ENCODE data around the gene JPH3.
"Not testable (repeated sequence)": the region's sequence is repeated elsewhere in the genome, so short reads cannot be mapped to it uniquely, and the experiment has no call there.

JPH3 gene

GRCh38 chr16:87654826-87655225 lies 52.5 kb downstream of the JPH3 start:
- no peak for DNase-seq (ENCODE audit: low spot score)

GRCh38 chr16:87656328-87656727 lies 54.0 kb downstream of the JPH3 start:
- no peak for DNase-seq (ENCODE audit: low spot score)

- no peak for DNase-seq (ENCODE audit: low spot score)
These were observed 55.4 kb downstream of the JPH3 start for GRCh38 chr16:87657621-87658192.

GRCh38 chr16:87658564-87659225 lies 56.4 kb downstream of the JPH3 start:
- no peak for DNase-seq (ENCODE audit: low spot score)

- no peak for DNase-seq (ENCODE audit: low spot score)
These were observed 59.3 kb downstream of the JPH3 start for GRCh38 chr16:87661561-87661960.

- DNase-seq (ENCODE audit: low spot score), result no peak
These were observed 60.2 kb downstream of the JPH3 start for GRCh38 chr16:87662254-87663204.

GRCh38 chr16:87664792-87665191 lies 62.5 kb downstream of the JPH3 start:
- no peak for DNase-seq (ENCODE audit: low spot score)

- DNase-seq (ENCODE audit: low spot score), result no peak
These were observed 62.9 kb downstream of the JPH3 start for GRCh38 chr16:87665193-87665592.

GRCh38 chr16:87666919-87667318 lies 64.6 kb downstream of the JPH3 start:
- no peak for DNase-seq (ENCODE audit: low spot score)

- DNase-seq (ENCODE audit: low spot score), result no peak
These were observed 65.1 kb downstream of the JPH3 start for GRCh38 chr16:87667443-87667842.

- no peak for DNase-seq (ENCODE audit: low spot score)
These were observed 65.6 kb downstream of the JPH3 start for GRCh38 chr16:87667946-87668345.

GRCh38 chr16:87669672-87670071 lies 67.4 kb downstream of the JPH3 start:
- DNase-seq (ENCODE audit: low spot score), result no peak

GRCh38 chr16:87671221-87671620 lies 68.9 kb downstream of the JPH3 start:
- DNase-seq (ENCODE audit: low spot score), result no peak

- no peak for DNase-seq (ENCODE audit: low spot score)
These were observed 69.5 kb downstream of the JPH3 start for GRCh38 chr16:87671715-87672270.

- DNase-seq (ENCODE audit: low spot score), result no peak
These were observed 72.1 kb downstream of the JPH3 start for GRCh38 chr16:87674419-87674818.

- no peak for DNase-seq (ENCODE audit: low spot score)
These were observed 72.9 kb downstream of the JPH3 start for GRCh38 chr16:87675111-87675719.

GRCh38 chr16:87677830-87678229 lies 75.5 kb downstream of the JPH3 start:
- DNase-seq (ENCODE audit: low spot score), result no peak

- DNase-seq (ENCODE audit: low spot score), result no peak
These were observed 76.3 kb downstream of the JPH3 start for GRCh38 chr16:87678618-87679017.

- no peak for DNase-seq (ENCODE audit: low spot score)
These were observed 77.4 kb downstream of the JPH3 start for GRCh38 chr16:87679593-87680271.

- no peak for DNase-seq (ENCODE audit: low spot score)
These were observed 78.0 kb downstream of the JPH3 start for GRCh38 chr16:87680272-87680644.

- not testable (repeated sequence) for DNase-seq (ENCODE audit: low spot score)
These were observed 78.8 kb downstream of the JPH3 start for GRCh38 chr16:87681051-87681602.
